GM18526 (cell line): Measurements from ENCODE around the gene ACOT12.

Source experiments
- POLR2A ChIP-seq: IDR thresholded peaks from 3 replicates; pipeline ENCODE4 v1.6.1; 2011; ENCODE audit not compliant: insufficient read length; ENCODE audit errors: extremely low read depth

ACOT12 gene

DNA sequence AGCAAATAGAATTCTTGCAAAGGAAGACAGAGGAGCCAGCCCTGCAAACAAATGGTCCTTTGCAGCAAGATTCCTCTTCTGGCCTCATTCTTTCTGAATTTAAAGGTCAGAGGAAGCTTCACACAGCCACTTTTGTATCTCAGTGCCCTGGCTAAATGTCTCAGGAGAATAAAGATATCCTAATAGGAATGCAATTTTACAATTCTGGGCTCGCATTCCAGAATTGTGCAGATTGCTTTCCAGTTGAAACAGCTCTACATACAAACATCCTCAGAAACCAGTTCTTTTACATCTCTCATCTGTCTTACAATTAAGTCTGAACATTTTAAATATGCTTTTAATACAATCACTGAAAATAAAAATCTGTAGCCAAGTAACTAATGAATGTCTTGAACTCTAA is 14.6 kb upstream of the ACOT12 start:
- TF ChIP-seq POLR2A = no peak

GRCh38 chr5:81405126-81405891 is 11.4 kb upstream of the ACOT12 start:
- TF ChIP-seq POLR2A = no peak

GRCh38 chr5:81402192-81402930 is 8.4 kb upstream of the ACOT12 start:
- no peak for TF ChIP-seq POLR2A

DNA sequence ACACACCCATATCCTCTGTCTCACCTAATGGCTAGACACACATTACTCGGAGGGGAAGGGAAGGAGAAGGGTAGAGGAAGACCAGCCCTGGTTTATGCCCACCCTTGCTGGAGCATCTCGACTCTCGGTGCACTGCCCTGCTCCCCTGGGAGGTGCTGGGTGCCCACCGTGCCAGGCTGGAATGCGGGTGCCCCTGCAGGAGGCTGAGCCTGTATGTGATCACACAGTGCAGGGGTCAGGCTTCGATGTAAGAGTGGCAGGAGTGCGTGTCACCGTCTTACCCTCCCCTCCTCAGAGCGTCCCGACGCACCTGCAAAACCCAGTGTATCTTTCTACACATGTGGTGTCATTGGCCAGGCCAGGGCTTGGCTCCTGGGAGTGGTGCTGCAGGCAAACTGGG is 7.3 kb upstream of the ACOT12 start:
- no peak for TF ChIP-seq POLR2A

DNA sequence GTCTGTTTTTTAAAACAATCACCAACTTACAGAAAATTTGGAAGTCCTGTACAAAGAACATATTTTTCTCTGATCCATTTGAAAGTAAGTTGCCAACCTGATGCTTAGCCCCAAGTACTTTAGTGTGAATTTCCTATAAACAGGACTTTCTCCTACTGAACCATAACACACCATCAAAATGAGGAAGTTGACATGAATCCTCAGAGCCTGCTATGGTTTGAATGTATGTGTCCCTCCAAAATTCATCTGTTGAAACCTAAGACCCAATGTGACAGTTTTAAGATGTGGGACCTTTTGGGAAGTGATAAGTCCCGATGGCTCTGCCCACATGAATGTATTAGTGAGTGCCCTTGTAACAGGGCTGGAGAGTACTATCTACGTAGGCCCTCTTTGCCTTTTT is 6.4 kb upstream of the ACOT12 start:
- TF ChIP-seq POLR2A = no peak

DNA sequence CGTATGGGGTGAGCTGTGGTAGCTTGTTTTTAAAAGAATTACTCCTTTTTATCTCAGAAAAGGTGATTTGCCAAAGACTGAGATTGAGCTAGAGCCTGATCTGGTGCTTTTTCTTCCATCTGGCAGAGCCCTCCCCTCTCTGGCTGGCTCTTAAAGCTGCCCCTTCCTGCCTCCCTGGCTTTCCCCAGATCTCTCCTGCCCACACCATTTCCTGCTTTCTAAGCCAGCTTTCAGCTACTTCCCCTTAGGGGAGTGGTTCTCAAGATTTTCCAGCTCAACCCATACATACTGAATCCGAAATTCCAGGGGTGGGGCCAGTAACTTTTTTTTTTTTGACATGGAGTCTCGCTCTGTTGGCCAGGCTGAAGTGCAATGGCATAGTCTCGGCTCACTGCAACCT is 4.8 kb upstream of the ACOT12 start:
- TF ChIP-seq POLR2A = no peak

DNA sequence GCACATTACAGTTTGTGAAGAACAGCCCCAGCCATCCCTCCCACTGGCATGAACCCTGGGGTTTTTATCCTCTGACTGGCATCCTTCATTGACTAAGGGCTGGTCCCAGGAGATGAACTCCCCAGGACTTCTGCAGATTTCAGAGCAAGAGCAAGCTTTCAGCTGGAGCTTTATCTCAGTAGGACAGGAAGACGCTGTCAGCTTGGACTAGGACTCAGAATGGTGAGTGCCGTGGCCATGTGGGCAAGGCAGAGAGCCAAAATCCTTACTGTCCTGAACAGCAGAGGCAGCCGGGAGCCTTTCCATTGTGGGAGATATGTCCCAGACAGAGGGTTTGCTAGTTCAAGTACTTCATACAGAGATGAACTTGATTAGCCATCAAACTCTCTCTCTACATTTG is 3.2 kb upstream of the ACOT12 start:
- TF ChIP-seq POLR2A = no peak

DNA sequence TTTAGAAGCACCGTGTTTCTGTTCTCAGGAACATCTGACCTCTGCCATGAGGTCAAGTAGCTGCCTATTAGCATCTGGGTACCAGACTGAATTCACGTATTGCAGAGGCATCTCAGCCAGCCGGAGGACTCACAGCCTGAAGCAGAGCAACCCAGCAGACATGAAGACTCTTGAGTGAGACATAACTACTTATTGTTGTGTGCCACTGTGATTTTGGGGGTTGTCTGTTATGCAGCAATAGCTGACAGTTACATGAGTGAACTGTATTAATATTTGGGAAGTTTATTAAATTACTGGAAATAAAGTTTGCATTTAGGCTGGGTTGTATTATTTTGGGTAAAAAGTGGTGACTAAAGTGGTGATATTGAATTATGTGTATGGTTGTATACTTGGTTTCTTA is 1.3 kb upstream of the ACOT12 start:
- no peak for TF ChIP-seq POLR2A

GRCh38 chr5:81393430-81393782 is 528 bp downstream of the ACOT12 start:
- TF ChIP-seq POLR2A = no peak

DNA sequence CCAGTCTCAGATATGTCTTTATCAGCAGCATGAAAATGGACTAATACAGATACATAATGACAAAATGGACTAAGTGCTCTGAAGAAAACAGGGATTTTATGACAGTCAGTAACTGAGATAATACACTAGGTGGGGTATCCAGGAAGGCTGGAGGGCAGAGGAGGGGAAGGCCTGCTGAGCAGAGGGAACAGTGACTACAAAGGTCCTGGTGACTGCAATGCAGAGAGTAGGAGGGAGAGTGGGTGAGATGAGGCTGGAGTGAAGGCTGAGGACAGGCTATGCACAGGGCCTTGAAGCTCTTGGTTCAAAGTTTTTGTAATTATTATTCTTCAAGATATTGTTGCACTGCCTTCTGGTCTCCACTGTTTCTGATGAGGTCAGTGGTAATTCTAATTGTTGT is 4.9 kb downstream of the ACOT12 start:
- no peak for TF ChIP-seq POLR2A

GRCh38 chr5:81388169-81388568 is 5.8 kb downstream of the ACOT12 start:
- no peak for TF ChIP-seq POLR2A

GRCh38 chr5:81383867-81384266 is 10.1 kb downstream of the ACOT12 start:
- no peak for TF ChIP-seq POLR2A

- TF ChIP-seq POLR2A = no peak
Measured at GRCh38 chr5:81371354-81371876, 22.5 kb downstream of the ACOT12 start.

DNA sequence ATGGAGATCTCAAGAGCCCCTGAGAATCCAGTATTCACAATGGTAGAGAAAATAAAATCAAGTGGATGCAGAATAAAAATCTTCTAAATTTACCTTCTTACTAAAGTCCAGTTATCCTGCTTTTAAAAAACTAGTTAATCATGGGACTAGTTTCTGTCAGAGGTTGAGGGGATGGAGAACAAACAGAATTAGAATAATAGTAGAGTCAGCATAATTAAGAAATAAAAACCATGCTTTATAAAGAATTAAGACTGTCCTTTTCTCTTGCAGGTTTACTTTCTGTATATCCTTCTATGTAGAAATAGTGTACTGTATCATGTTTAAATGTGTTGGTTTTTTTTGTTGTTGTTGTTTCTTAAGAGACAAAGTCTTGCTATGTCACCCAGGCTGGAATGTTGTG is 23.0 kb downstream of the ACOT12 start:
- no peak for TF ChIP-seq POLR2A

- TF ChIP-seq POLR2A = no peak
Measured at GRCh38 chr5:81365541-81365940, 28.4 kb downstream of the ACOT12 start.

DNA sequence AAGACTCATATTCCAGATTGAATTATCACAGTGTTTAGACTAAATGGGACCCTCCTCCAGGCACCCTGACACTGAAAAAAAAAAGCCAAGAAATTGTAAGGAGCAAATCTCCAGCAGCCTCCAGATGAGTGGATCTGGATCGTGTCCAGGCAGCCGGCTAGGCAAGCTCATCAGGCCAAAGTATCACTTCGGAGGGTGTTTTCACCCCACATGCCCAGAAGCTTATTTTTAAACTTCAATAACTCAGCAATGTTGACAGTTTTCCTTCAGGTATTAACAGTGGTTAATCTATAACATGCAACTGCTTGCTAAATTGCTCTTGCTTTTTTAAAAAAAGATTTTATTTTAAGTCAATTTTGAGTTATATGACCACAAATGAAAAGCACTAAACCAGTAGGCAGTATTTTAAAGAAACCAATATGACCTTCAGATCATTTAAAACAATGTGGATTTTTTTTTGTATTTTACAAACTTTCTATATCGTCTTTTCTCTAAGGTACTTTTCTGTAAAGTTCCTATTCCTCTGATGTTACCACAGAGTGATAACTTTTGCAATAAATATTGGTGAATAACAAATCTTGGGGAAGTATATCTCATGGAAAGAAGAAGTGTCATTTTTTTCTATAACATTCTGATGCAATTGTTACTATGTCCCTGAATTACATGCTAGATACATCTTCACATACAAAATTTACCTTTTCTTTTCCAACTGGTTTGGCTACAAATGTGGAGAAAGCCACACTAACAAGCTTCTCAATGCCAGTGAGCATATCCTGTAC is 30.7 kb downstream of the ACOT12 start:
- TF ChIP-seq POLR2A = no peak
